Testis (tissue), 3 donors: ENCODE data around the gene FOXQ1. TPM values are rescaled to one million over a fixed set of nuclear protein-coding genes. Genes with fewer than 3 reads are reported as not detected.

ENCODE experiments used
- DNase-seq: peaks from one replicate; pipeline ENCODE4 v3.0.0-alpha.2; 2019
- H3K27ac ChIP-seq, 2 donors: fragments of 200-600 bp; sonication (generic); one replicate each; pipeline ENCODE4 v1.5.1; 2019
- H3K27me3 ChIP-seq: fragments of 200-600 bp; sonication (generic); one replicate; pipeline ENCODE4 v1.5.1; 2019
- H3K36me3 ChIP-seq: fragments of 200-600 bp; sonication (generic); one replicate; pipeline ENCODE4 v1.5.1; 2017; ENCODE audit warnings: low read depth; ENCODE audit errors: missing control alignments
- H3K4me1 ChIP-seq: fragments of 200-600 bp; sonication (generic); one replicate; pipeline ENCODE4 v1.5.1; 2019
- H3K4me3 ChIP-seq, 2 donors: fragments of 200-600 bp; sonication (generic); one replicate each; pipeline ENCODE4 v1.5.1; 2017 to 2019
- H3K9me3 ChIP-seq: fragments of 200-600 bp; sonication (generic); one replicate; pipeline ENCODE4 v1.5.1; 2017
- POLR2A ChIP-seq: fragments of 450-650 bp; IDR thresholded peaks from one replicate; pipeline ENCODE4 v1.6.1; 2017; ENCODE audit warnings: antibody characterized with exemption, mild to moderate bottlenecking, moderate library complexity
- WGBS, 2 donors: methylation state at CpG; one replicate each; pipeline ENCODE4 v1.1.5; 2018; 5-methylcytosine and 5-hydroxymethylcytosine counted together
- intact Hi-C: fragments of 100-400 bp; cut with DNase I; formaldehyde crosslinking; loops from one replicate; pipeline ENCODE4 v1.15.1; 2023; ENCODE audit warnings: low total_unique reads
- polyA plus RNA-seq: library from polyadenylated mRNA; stranded (reverse); fragments of 350-450 nt; fragmentation: Illumina TruSeq; extraction: RNeasy Lipid Tissue Mini Kit (QIAGEN cat#74804); gene quantifications from one replicate; pipeline ENCODE4 v1.2.3, GENCODE V29; 2014; ENCODE audit warnings: low read depth, low replicate concordance; ENCODE audit not compliant: insufficient read depth
- total RNA-seq, 2 donors: library from RNA; depleted of rRNA; stranded (reverse); fragments of >200 nt; gene quantifications; one replicate each; pipeline ENCODE4 v1.2.3, GENCODE V29; 2016
- TF ChIP-seq, protein P1 (sequence below), 3 experiments: fragments of 450-650 bp in 2 of 3; fragments of 200-600 bp in 1 of 3; sonication (generic) in 1 of 3; IDR thresholded peaks; one replicate each; pipeline ENCODE4 v1.5.1; 2016 to 2019; ENCODE audit warnings: antibody characterized with exemption in 3 of 3, mild to moderate bottlenecking in 2 of 3, moderate library complexity in 1 of 3

The FOXQ1 gene
- total and polyA plus RNA-seq, 3 donors from 2014 or later: 0.53 to 1.7 (median 1.7) TPM

DNA sequence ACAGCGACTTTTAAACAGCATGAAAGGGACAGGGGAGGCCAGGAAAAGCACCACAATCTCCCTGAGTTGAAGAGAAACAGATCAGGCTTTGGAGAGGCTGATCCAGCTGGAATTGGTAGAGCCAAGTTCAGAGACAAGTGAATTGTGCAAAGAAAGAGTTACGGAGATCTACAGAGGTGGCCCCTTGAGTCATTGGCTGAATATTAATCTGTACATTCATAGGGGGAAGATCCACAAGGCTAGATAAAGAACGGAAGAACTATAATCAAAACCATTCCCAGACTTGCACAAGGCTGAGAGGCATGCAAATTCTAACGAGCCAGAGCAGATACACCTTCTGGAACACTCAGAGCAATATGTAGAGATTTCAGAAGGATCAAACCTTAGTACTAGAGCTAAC, 14.2 kb upstream of the FOXQ1 start:
- WGBS, 2 donors: 59 to 62% methylated on average over 4 of the region's 4 CpGs
- H3K27ac ChIP-seq: no peak overlapping the region
- no peaks in the 10 kb centered on the region for H3K36me3 ChIP-seq
- intact Hi-C loops: no loop called here
- no peak for DNase-seq
- H3K9me3 ChIP-seq: no peaks in the 10 kb centered on the region
- TF ChIP-seq, protein P1, sequence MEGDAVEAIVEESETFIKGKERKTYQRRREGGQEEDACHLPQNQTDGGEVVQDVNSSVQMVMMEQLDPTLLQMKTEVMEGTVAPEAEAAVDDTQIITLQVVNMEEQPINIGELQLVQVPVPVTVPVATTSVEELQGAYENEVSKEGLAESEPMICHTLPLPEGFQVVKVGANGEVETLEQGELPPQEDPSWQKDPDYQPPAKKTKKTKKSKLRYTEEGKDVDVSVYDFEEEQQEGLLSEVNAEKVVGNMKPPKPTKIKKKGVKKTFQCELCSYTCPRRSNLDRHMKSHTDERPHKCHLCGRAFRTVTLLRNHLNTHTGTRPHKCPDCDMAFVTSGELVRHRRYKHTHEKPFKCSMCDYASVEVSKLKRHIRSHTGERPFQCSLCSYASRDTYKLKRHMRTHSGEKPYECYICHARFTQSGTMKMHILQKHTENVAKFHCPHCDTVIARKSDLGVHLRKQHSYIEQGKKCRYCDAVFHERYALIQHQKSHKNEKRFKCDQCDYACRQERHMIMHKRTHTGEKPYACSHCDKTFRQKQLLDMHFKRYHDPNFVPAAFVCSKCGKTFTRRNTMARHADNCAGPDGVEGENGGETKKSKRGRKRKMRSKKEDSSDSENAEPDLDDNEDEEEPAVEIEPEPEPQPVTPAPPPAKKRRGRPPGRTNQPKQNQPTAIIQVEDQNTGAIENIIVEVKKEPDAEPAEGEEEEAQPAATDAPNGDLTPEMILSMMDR (IDR thresholded peaks at IDR 0.05): no peak
- no peak for TF ChIP-seq POLR2A
- H3K4me1 ChIP-seq: no peaks in the 10 kb centered on the region
- no peaks in the 10 kb centered on the region for H3K27me3 ChIP-seq
- H3K4me3 ChIP-seq: no peak overlapping the region

DNA sequence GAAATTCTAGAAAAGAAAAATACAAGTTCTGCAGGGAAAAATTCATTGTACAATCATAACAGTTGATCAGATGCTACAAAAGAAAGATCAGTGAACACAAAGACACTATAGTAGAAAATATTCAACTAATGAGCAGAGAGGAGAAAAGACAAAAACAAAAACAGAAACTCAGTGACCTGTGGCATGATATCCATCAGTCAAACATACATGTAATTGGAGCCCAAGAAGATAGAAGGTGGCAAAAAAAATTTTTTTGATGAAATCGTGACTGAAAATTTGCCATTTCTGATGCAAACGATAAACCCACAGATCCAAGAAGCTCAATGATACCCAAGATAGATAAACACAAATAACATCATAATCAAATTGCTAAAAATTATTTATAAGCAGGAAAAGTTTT, 13.1 kb upstream of the FOXQ1 start:
- no peak for DNase-seq
- no peak for TF ChIP-seq POLR2A
- TF ChIP-seq, protein P1 (IDR thresholded peaks at IDR 0.05): no peak
- WGBS, 2 donors: 94 to 98% methylated on average over 2 of the region's 2 CpGs

DNA sequence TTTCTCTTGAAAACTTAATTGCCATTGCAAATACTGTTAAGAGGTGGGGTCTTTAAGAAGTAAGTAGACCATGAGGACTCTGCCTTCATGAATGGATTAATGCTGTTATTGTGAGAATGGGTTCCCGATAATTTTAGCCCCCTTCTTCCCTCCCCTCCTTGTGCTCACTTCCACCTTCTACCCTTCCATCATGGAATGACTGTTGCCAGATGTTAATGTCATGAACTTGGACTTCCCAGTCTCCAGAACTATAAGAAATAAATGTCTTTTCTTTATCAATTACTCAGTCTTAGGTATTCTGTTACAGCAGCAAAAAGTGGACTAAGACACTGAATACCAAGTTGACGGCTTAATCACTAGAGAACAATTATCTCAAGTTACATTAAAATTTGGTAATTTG, 5.8 kb upstream of the FOXQ1 start:
- Histone ChIP-seq H3K4me3 (no peak overlapping the region), H3K4me1 (peaks cover 6% of the 10 kb centered on the region), H3K9me3 (no peaks in the 10 kb centered on the region), H3K27me3 (no peaks in the 10 kb centered on the region), H3K27ac (no peak overlapping the region), H3K36me3 (no peaks in the 10 kb centered on the region)
- no peak for DNase-seq
- WGBS, 2 donors: 90 to 93% methylated on average over 2 of the region's 2 CpGs
- intact Hi-C loops: no loop called here
- no peak for TF ChIP-seq POLR2A
- TF ChIP-seq, protein P1 (IDR thresholded peaks at IDR 0.05): no peak

More for the DNA sequence above, 13.1 kb upstream of the FOXQ1 start:
- Histone ChIP-seq H3K36me3 (no peaks in the 10 kb centered on the region), H3K9me3 (no peaks in the 10 kb centered on the region), H3K27ac (no peak overlapping the region), H3K27me3 (no peaks in the 10 kb centered on the region), H3K4me1 (no peaks in the 10 kb centered on the region), H3K4me3 (no peak overlapping the region)
- intact Hi-C loops: no loop called here

DNA sequence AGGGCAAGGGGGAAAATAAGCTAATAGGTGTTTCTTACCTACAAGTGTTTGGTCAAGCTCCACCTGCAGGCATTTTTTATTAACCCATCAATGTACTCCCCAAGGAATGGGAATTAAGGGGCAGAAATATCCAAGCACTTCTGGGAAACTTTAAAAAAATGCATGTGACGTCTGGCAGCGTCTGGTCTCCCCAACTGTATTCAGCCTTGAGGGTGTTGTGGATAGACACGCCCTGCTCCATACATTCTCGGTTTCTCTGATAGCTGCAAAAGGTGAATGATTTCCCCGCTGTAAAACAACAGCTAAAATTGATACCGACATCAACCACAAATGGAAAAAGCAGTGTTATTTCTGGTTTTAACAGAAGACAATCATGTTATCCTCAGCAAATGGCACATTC, 2.5 kb upstream of the FOXQ1 start:
- H3K27ac ChIP-seq: no peak overlapping the region
- WGBS, 2 donors: 55 to 57% methylated on average over 6 of the region's 6 CpGs
- no peaks in the 10 kb centered on the region for H3K27me3 ChIP-seq

More for the DNA sequence above, 2.5 kb upstream of the FOXQ1 start:
- Histone ChIP-seq H3K36me3 (no peaks in the 10 kb centered on the region), H3K4me1 (peaks cover 15% of the 10 kb centered on the region), H3K9me3 (no peaks in the 10 kb centered on the region), H3K4me3 (no peak overlapping the region)
- intact Hi-C loops: no loop called here
- TF ChIP-seq, protein P1 (IDR thresholded peaks at IDR 0.05): no peak
- TF ChIP-seq POLR2A: no peak
- no peak for DNase-seq
